HG03060 (cell line): ENCODE measurements around the gene NDC80.
"Not testable (repeated sequence)": the region's sequence is repeated elsewhere in the genome, so short reads cannot be mapped to it uniquely, and the experiment has no call there.

Experiments
- ATAC-seq: cut with Tn5 transposase; IDR thresholded peaks from one replicate; pipeline ENCODE4 v1.9.1; 2021; ENCODE audit warnings: low read depth, moderate number of reproducible peaks; ENCODE audit not compliant: unreplicated experiment

Gene NDC80

GRCh38 chr18:2662288-2662687 lies 90.9 kb downstream of the NDC80 start:
- not testable (repeated sequence) for ATAC-seq

- no peak for ATAC-seq
Observed at GRCh38 chr18:2662990-2663389, 91.6 kb downstream of the NDC80 start.
